Ovary (tissue), 9 donors: Measurements from ENCODE around the gene CHSY3. TPM values are rescaled to one million over a fixed set of nuclear protein-coding genes. Genes with fewer than 3 reads are reported as not detected.

Experiments used
- DNase-seq, 5 donors: peaks; one replicate each; pipeline ENCODE4 v3.0.0-alpha.2; 2019 to 2020
- H3K27ac ChIP-seq, 2 donors: fragments of 200-600 bp; one replicate each; pipeline versions ENCODE4 v1.5.1 to v1.8.0; 2019 to 2022
- H3K27me3 ChIP-seq: fragments of 200-600 bp; one replicate; pipeline ENCODE4 v1.8.0; 2022
- H3K36me3 ChIP-seq: fragments of 200-600 bp; sonication (generic); one replicate; pipeline ENCODE4 v1.5.1; 2019
- H3K4me1 ChIP-seq: one replicate; pipeline ENCODE4 v1.8.1; 2013; ENCODE audit warnings: mild to moderate bottlenecking, moderate library complexity; ENCODE audit not compliant: insufficient read depth
- H3K4me3 ChIP-seq: fragments of 200-600 bp; sonication (generic); one replicate; pipeline ENCODE4 v1.5.1; 2017
- H3K9me3 ChIP-seq, 2 donors: fragments of 200-600 bp in 1 of 2; sonication (generic) in 1 of 2; one replicate each; pipeline versions ENCODE4 v1.5.1 to v1.8.1; 2013 to 2019; ENCODE audit warnings: mild to moderate bottlenecking in 1 of 2, moderate library complexity in 1 of 2
- EP300 ChIP-seq: sonication (generic); formaldehyde crosslinking; IDR thresholded peaks from one replicate; pipeline ENCODE4 v1.6.1; 2017; ENCODE audit warnings: antibody characterized with exemption
- POLR2A ChIP-seq: fragments of 450-650 bp; IDR thresholded peaks from one replicate; pipeline ENCODE4 v1.6.1; 2017; ENCODE audit warnings: antibody characterized with exemption, mild to moderate bottlenecking, moderate library complexity
- WGBS, 3 donors: extraction: QIAGEN DNeasy Blood & Tissue Kit in 1 of 3; methylation state at CpG; one replicate each; pipeline versions ENCODE4 v1.1.5 to v1.1.7; 2013 to 2017; 5-methylcytosine and 5-hydroxymethylcytosine counted together
- intact Hi-C, 4 donors: fragments of 100-400 bp; cut with DNase I; formaldehyde crosslinking; loops; one replicate each; pipeline versions ENCODE4 v1.11.0 to v1.15.1; 2022 to 2023
- polyA plus RNA-seq, 2 donors: library from polyadenylated mRNA; stranded (reverse); fragments of 200-250 nt in 1 of 2; fragments of 350-450 nt in 1 of 2; fragmentation: Illumina TruSeq in 1 of 2; extraction: RNeasy Lipid Tissue Mini Kit (QIAGEN cat#74804) in 1 of 2; gene quantifications; one replicate each; pipeline ENCODE4 v1.2.3, GENCODE V29; 2013 to 2014
- total RNA-seq, 7 donors: library from RNA; depleted of rRNA in 2 of 7; stranded (reverse); fragments of >200 nt in 2 of 7; fragmentation: NEBNext Ultra II Directional in 3 of 7; extraction: Animal tissue kit (Norgen Biotek cat#: 25700) in 3 of 7; gene quantifications; one replicate each; pipeline versions ENCODE4 v1.1.0 to v1.2.4, GENCODE V29; 2016 to 2023
- TF ChIP-seq, protein P1 (sequence below), 3 donors: fragments of 450-650 bp in 2 of 3; fragments of 200-600 bp in 1 of 3; IDR thresholded peaks; one replicate each; pipeline versions ENCODE4 v1.5.1 to v1.8.0; 2016 to 2022; ENCODE audit warnings: antibody characterized with exemption in 3 of 3, mild to moderate bottlenecking in 1 of 3
- donor health status: DM: no; HTN: no; CAD: no; lungs with moderate emphysema.
- donor health status: DM: no; HTN: no; CAD: no.
- donor health status: Bipolar disorder and iron deficiency.
- donor health status: DM: yes; HTN: yes; CAD: no.
- donor health status: DM: no; HTN: no; CAD: no.
- donor health status: DM: yes; HTN: yes; CAD: no.

The CHSY3 gene
- total and polyA plus RNA-seq, 9 donors: 0.13 to 5.5 (median 0.74) TPM

GRCh38 chr5:129991780-129992179 lies 87.5 kb downstream of the CHSY3 start:
- TF ChIP-seq POLR2A (no peak), EP300 (no peak)
- TF ChIP-seq, protein P1, sequence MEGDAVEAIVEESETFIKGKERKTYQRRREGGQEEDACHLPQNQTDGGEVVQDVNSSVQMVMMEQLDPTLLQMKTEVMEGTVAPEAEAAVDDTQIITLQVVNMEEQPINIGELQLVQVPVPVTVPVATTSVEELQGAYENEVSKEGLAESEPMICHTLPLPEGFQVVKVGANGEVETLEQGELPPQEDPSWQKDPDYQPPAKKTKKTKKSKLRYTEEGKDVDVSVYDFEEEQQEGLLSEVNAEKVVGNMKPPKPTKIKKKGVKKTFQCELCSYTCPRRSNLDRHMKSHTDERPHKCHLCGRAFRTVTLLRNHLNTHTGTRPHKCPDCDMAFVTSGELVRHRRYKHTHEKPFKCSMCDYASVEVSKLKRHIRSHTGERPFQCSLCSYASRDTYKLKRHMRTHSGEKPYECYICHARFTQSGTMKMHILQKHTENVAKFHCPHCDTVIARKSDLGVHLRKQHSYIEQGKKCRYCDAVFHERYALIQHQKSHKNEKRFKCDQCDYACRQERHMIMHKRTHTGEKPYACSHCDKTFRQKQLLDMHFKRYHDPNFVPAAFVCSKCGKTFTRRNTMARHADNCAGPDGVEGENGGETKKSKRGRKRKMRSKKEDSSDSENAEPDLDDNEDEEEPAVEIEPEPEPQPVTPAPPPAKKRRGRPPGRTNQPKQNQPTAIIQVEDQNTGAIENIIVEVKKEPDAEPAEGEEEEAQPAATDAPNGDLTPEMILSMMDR (IDR thresholded peaks at IDR 0.05): no peak
- intact Hi-C loops: no loop called here
- Histone ChIP-seq H3K27ac (no peak overlapping the region), H3K4me3 (no peak overlapping the region), H3K4me1 (no peaks in the 10 kb centered on the region), H3K9me3 (no peaks in the 10 kb centered on the region), H3K36me3 (no peaks in the 10 kb centered on the region), H3K27me3 (no peaks in the 10 kb centered on the region)
- WGBS, 3 donors: 32 to 38% (median 32%) methylated on average over 3 of the region's 3 CpGs
- DNase-seq: no peak

DNA sequence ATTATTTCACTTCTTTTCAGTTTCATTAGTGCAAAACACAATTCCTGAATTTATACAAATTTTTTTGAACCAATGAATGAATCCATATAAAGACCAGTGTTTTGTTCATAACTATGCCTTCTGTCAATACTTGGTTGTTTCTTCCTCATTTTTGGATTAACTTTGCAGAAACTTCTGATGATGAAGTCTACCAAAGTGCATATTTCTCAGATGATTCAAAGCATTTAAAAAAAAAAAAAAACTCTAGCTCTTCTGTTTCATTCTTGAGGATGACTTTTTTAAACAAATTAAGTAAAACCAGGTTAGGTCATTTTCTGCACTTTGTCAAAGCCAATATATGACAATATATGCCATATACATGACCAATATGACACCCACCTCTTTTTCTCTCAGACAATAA lies 92.6 kb downstream of the CHSY3 start:
- no peak overlapping the region for H3K27ac ChIP-seq
- H3K27me3 ChIP-seq: no peaks in the 10 kb centered on the region
- H3K4me3 ChIP-seq: no peak overlapping the region
- DNase-seq: no peak
- intact Hi-C loops: no loop called here
- TF ChIP-seq, protein P1 (IDR thresholded peaks at IDR 0.05): no peak
- TF ChIP-seq EP300 (no peak), POLR2A (no peak)
- H3K9me3 ChIP-seq: no peaks in the 10 kb centered on the region
- no peaks in the 10 kb centered on the region for H3K4me1 ChIP-seq
- no peaks in the 10 kb centered on the region for H3K36me3 ChIP-seq

DNA sequence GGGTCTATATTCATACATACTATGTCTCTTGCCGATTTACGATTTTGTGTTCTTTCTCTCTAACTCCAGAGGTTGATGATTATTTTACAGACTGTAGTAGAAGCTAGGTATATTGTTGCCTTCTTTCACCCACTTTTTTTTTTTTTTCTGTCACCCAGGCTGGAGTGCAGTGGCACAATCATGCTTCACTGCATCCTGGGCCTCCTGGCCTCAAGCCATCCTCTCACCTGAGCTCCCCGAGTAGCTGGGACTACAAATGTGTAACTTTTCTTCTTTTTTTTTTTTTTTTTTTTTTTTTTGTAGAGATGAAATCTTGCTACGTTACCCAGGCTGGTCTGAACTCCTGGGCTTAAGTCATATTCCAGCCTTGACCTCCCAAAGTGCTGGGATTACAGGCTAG lies 96.2 kb downstream of the CHSY3 start:
- TF ChIP-seq POLR2A (no peak), EP300 (no peak)
- H3K36me3 ChIP-seq: no peaks in the 10 kb centered on the region
- no peaks in the 10 kb centered on the region for H3K9me3 ChIP-seq
- no peak for DNase-seq
- no peak overlapping the region for H3K4me3 ChIP-seq
- no peaks in the 10 kb centered on the region for H3K27me3 ChIP-seq
- intact Hi-C loops: no loop called here
- WGBS, 3 donors: 87 to 92% (median 89%) methylated on average over 4 of the region's 4 CpGs
- H3K27ac ChIP-seq: no peak overlapping the region
- no peaks in the 10 kb centered on the region for H3K4me1 ChIP-seq

DNA sequence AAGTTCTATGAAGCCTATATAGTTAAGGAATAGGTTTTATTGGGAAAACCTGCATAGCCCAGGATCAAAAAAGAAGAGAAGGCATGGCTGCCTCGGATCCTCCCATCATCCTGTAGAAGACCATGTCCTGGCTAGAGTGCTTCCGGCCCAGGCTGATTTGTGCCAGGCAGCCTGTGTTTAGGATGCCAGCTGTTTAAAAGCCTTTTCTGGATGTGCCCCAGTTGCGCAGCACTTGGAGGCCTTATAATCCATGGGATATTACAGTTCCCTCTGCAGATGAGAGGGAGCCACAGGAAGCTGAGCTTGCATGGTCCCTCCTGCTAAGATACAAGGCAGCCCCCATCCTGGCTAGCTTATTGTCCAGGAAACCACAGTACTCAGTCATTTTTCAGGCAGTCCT lies 97.9 kb downstream of the CHSY3 start:
- no peaks in the 10 kb centered on the region for H3K9me3 ChIP-seq
- intact Hi-C loops: no loop called here
- H3K27me3 ChIP-seq: no peaks in the 10 kb centered on the region
- TF ChIP-seq EP300: no peak
- TF ChIP-seq, protein P1 (IDR thresholded peaks at IDR 0.05): no peak
- no peak for TF ChIP-seq POLR2A
- no peaks in the 10 kb centered on the region for H3K4me1 ChIP-seq
- H3K27ac ChIP-seq: no peak overlapping the region
- no peak overlapping the region for H3K4me3 ChIP-seq
- DNase-seq: no peak
- no peaks in the 10 kb centered on the region for H3K36me3 ChIP-seq
- WGBS, 3 donors: 91 to 99% (median 97%) methylated on average over 3 of the region's 3 CpGs

DNA sequence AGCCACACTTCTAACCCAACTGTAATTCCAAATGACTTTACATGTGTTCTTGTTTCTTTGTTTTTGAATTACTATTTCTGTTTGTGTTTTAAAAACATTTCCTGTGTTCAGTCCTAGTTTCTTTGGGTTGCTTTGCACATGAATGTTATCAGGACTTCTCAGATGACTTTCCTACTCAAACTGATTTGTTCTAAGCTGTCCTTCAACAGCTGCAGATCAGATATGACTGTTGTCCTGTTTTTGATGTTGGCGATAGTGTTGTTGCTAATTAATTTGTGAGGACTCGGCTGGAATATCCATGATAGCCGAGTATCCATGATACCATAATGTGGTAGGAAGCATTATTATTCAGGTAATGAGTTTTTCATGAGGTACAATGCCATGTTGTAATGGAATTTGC lies 98.6 kb downstream of the CHSY3 start:
- Histone ChIP-seq H3K27me3 (no peaks in the 10 kb centered on the region), H3K9me3 (no peaks in the 10 kb centered on the region), H3K4me3 (no peak overlapping the region), H3K36me3 (no peaks in the 10 kb centered on the region), H3K4me1 (no peaks in the 10 kb centered on the region), H3K27ac (no peak overlapping the region)
- 90 to 94% (median 94%) methylated on average over 3 of the region's 3 CpGs for WGBS, 3 donors
- DNase-seq: no peak
- TF ChIP-seq, protein P1 (IDR thresholded peaks at IDR 0.05): no peak
- TF ChIP-seq EP300 (no peak), POLR2A (no peak)
- intact Hi-C loops: no loop called here
